Spleen (tissue), 7 donors: ENCODE results near the gene CCDC66.

Source experiments
- POLR2AphosphoS5 ChIP-seq, 3 donors: sonication (generic); formaldehyde crosslinking; IDR thresholded peaks; one replicate each; pipeline ENCODE4 v1.5.1; 2017; ENCODE audit warnings: antibody characterized with exemption in 3 of 3
- TF ChIP-seq, protein P1 (sequence below), 11 experiments: fragments of 200-600 bp in 7 of 11; fragments of 450-650 bp in 4 of 11; sonication (generic) in 4 of 11; IDR thresholded peaks in 8 of 11; conservative IDR thresholded peaks in 3 of 11; 1 replicate in 7 of 11; 2 replicates in 4 of 11; pipeline versions ENCODE4 v1.4.0 to v1.8.0; 2016 to 2021; ENCODE audit warnings: antibody characterized with exemption in 11 of 11, inconsistent platforms in 4 of 11, mild to moderate bottlenecking in 1 of 11
- donor health status: DM: no; HTN: no; CAD: no; lungs with moderate emphysema.
- donor health status: DM: no; HTN: no; CAD: no.
- donor health status: DM: no; HTN: no; CAD: no.

DNA sequence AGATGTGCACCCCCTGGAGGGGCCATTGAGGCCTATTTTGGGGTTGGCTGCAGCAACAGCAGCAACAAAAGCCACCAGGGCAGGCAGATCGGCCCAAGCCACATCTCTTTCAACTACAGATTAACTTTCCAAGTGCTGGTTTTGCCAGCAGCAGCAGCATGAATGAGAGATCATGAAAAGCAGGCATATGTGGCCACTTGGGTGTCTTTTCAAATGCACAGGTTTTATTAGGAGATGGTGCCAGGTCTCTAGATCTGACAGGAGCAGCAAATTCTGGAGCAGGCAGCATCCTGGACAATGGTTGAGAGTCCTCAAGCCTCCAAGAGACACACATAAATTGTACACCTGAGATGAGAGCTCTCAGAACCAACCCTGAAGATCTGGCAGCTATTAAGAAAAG is 31.7 kb upstream of the CCDC66 start:
- TF ChIP-seq POLR2AphosphoS5 (IDR thresholded peaks at IDR 0.05) = no peak
- TF ChIP-seq, protein P1, sequence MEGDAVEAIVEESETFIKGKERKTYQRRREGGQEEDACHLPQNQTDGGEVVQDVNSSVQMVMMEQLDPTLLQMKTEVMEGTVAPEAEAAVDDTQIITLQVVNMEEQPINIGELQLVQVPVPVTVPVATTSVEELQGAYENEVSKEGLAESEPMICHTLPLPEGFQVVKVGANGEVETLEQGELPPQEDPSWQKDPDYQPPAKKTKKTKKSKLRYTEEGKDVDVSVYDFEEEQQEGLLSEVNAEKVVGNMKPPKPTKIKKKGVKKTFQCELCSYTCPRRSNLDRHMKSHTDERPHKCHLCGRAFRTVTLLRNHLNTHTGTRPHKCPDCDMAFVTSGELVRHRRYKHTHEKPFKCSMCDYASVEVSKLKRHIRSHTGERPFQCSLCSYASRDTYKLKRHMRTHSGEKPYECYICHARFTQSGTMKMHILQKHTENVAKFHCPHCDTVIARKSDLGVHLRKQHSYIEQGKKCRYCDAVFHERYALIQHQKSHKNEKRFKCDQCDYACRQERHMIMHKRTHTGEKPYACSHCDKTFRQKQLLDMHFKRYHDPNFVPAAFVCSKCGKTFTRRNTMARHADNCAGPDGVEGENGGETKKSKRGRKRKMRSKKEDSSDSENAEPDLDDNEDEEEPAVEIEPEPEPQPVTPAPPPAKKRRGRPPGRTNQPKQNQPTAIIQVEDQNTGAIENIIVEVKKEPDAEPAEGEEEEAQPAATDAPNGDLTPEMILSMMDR (IDR thresholded peaks at IDR 0.05 in 8 of 11, conservative IDR thresholded peaks at IDR 0.05 in 3 of 11) = no peak
